ENCODE results near the gene PSKH1. TPM values are rescaled to one million over a fixed set of nuclear protein-coding genes. Genes with fewer than 3 reads are reported as not detected.

Gene PSKH1
- total and polyA plus RNA-seq, 4 donors: 11.8 to 32.9 (median 21.2) TPM

- no peaks in the 10 kb centered on the region for H3K27me3 ChIP-seq (ENCODE audit: control insufficient read depth in 3 of 3, insufficient read depth in 3 of 3, low read length in 2 of 3)
- ATAC-seq (ENCODE audit: insufficient read depth, low FRiP score) (no peak), DNase-seq (no peak)
- no peak overlapping the region for H3K4me3 ChIP-seq
- peak overlapping the region; percentile 71 to 93 for H3K27ac ChIP-seq (ENCODE audit: low read depth in 1 of 2, low read length in 1 of 2)
- peaks cover 20 to 45% (median 24%) of the 10 kb centered on the region in 5 donors for H3K4me1 ChIP-seq (ENCODE audit: control insufficient read depth in 5 of 5, insufficient read depth in 5 of 5, low read length in 5 of 5)
- peaks cover 0 to 6% (median 2%) of the 10 kb centered on the region in 4 donors for H3K36me3 ChIP-seq (ENCODE audit: control insufficient read depth in 4 of 4, insufficient read depth in 4 of 4, low read length in 4 of 4)
- peak overlapping the region; percentile 44 to 87 for H3K9ac ChIP-seq (ENCODE audit: insufficient read depth in 1 of 2, low read length in 2 of 2)
- WGBS, 2 donors: 67 to 74% methylated on average over 5 of the region's 5 CpGs
- no peaks in the 10 kb centered on the region for H3K9me3 ChIP-seq (ENCODE audit: control insufficient read depth in 4 of 4, insufficient read depth in 3 of 4, low read length in 3 of 4)
- TF ChIP-seq, protein P1, sequence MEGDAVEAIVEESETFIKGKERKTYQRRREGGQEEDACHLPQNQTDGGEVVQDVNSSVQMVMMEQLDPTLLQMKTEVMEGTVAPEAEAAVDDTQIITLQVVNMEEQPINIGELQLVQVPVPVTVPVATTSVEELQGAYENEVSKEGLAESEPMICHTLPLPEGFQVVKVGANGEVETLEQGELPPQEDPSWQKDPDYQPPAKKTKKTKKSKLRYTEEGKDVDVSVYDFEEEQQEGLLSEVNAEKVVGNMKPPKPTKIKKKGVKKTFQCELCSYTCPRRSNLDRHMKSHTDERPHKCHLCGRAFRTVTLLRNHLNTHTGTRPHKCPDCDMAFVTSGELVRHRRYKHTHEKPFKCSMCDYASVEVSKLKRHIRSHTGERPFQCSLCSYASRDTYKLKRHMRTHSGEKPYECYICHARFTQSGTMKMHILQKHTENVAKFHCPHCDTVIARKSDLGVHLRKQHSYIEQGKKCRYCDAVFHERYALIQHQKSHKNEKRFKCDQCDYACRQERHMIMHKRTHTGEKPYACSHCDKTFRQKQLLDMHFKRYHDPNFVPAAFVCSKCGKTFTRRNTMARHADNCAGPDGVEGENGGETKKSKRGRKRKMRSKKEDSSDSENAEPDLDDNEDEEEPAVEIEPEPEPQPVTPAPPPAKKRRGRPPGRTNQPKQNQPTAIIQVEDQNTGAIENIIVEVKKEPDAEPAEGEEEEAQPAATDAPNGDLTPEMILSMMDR (IDR thresholded peaks at IDR 0.05; ENCODE audit: control extremely low read depth, extremely low read depth): no peak
Observed at GRCh38 chr16:67845291-67846062, 47.6 kb upstream of the PSKH1 start.

DNA sequence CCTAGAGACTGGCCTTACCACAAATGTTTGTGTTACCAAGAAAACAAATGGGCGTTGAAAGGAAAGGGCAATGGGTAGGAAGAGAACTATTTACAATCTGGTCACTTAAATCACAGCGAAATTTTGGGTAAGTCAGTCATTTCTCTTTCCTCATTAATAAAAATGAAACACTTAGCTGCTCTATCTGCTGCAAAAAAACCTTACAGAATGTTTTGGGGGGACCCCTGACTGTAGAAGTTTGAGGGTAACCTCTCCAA lies 47.1 kb upstream of the PSKH1 start:
- H3K4me3 ChIP-seq: peak overlapping the region; percentile 78
- WGBS, 2 donors: 7 to 9% methylated on average over 2 of the region's 2 CpGs
- peaks cover 20 to 45% (median 24%) of the 10 kb centered on the region in 5 donors for H3K4me1 ChIP-seq (ENCODE audit: control insufficient read depth in 5 of 5, insufficient read depth in 5 of 5, low read length in 5 of 5)
- no peak for DNase-seq
- no peaks in the 10 kb centered on the region for H3K9me3 ChIP-seq (ENCODE audit: control insufficient read depth in 4 of 4, insufficient read depth in 3 of 4, low read length in 3 of 4)
- peak overlapping the region; percentile 93 to 97 for H3K27ac ChIP-seq (ENCODE audit: low read depth in 1 of 2, low read length in 1 of 2)
- peaks cover 0 to 6% (median 2%) of the 10 kb centered on the region in 4 donors for H3K36me3 ChIP-seq (ENCODE audit: control insufficient read depth in 4 of 4, insufficient read depth in 4 of 4, low read length in 4 of 4)
- no peak for ATAC-seq (ENCODE audit: insufficient read depth, low FRiP score)
- TF ChIP-seq, protein P1 (IDR thresholded peaks at IDR 0.05; ENCODE audit: control extremely low read depth, extremely low read depth): no peak
- H3K27me3 ChIP-seq (ENCODE audit: control insufficient read depth in 3 of 3, insufficient read depth in 3 of 3, low read length in 2 of 3): no peaks in the 10 kb centered on the region
- H3K9ac ChIP-seq (ENCODE audit: insufficient read depth in 1 of 2, low read length in 2 of 2): peak overlapping the region; percentile 44 to 87

DNA sequence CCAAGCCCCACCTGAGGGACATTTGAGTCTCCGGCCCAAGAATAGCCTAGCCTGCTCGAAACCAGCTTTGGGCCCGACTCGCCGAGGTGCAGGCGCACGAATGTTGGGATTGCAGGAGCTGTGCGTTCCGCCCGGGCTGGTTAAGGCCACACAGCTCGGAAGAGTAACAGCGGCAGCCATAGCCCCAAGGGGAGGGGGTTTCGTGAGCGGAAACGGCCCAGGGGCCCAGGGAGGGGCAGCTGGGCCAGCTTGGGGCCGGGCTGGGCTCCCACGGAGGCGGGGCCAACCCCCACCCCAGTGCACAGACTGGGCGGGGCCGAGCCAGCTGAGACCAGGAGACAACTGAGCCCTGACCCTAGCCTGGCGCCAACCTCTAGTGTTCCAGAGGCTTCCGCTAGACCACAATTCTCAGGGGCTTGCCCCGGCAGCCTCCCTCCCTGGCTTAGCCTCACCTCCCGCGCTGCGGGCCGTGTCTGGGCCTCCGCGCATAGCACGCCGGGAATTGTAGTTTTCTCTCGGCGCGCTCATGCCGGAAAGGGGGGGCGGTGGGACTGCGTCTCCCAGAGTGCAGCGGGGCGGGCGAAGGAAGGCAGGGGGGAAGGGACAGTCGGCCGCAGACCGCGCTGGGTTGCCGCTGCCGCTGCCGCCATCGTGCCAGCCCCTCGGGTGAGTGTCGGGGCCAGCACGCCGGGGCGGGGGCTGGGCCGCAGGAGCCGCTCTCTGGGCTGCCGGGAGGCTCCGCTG lies 46.6 kb upstream of the PSKH1 start, which contains the start of gene NUTF2:
Gene NUTF2 (plus strand): TSS at position 614 of the 744 bp plus-strand sequence. CDS start 18,198 bp downstream, outside the sequence.
- 0 to 1% methylated on average over 46 to 57 of the region's 57 CpGs for WGBS, 2 donors
- H3K27ac ChIP-seq (ENCODE audit: low read depth in 1 of 2, low read length in 1 of 2): peak within 1 kb of the TSS; percentile 93 to 97
- ATAC-seq (ENCODE audit: insufficient read depth, low FRiP score): peak; percentile 86

More for the DNA sequence above, 46.6 kb upstream of the PSKH1 start, which contains the start of gene NUTF2:
- no peaks in the 10 kb centered on the region for H3K9me3 ChIP-seq (ENCODE audit: control insufficient read depth in 4 of 4, insufficient read depth in 3 of 4, low read length in 3 of 4)
- DNase-seq: peak; percentile 98
- peak within 1 kb of the TSS; percentile 84 to 87 for H3K9ac ChIP-seq (ENCODE audit: insufficient read depth in 1 of 2, low read length in 2 of 2)
- H3K4me1 ChIP-seq (ENCODE audit: control insufficient read depth in 5 of 5, insufficient read depth in 5 of 5, low read length in 5 of 5): peaks cover 20 to 45% (median 24%) of the 10 kb centered on the region in 5 donors
- peak within 1 kb of the TSS; percentile 78 for H3K4me3 ChIP-seq
- peaks cover 0 to 6% (median 2%) of the 10 kb centered on the region in 4 donors for H3K36me3 ChIP-seq (ENCODE audit: control insufficient read depth in 4 of 4, insufficient read depth in 4 of 4, low read length in 4 of 4)
- TF ChIP-seq, protein P1 (IDR thresholded peaks at IDR 0.05; ENCODE audit: control extremely low read depth, extremely low read depth): no peak
- no peaks in the 10 kb centered on the region for H3K27me3 ChIP-seq (ENCODE audit: control insufficient read depth in 3 of 3, insufficient read depth in 3 of 3, low read length in 2 of 3)

Measured in lung (tissue), 12 donors.